ENCODE data around the gene GPN3.
"Not testable (repeated sequence)": the region's sequence is repeated elsewhere in the genome, so short reads cannot be mapped to it uniquely, and the experiment has no call there.

DNA sequence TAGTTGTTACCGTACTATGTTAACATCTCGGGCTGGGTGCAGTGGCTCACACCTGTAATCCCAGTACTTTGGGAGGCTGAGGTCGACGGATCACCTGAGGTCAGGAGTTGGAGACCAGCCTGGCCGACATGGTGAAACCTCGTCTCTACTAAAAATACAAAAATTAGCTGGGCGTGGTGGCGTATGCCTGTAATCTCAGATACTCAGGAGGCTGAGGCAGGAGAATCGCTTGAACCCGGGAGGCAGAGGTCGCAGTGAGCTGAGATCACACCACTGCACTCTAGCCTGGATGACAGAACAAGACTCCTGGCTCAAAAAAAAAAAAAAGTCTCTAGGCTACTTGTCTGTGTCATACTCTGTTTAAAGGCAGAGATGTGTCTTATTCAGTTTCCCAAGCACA is 2.3 kb downstream of the GPN3 start:
- TF ChIP-seq, protein P1, sequence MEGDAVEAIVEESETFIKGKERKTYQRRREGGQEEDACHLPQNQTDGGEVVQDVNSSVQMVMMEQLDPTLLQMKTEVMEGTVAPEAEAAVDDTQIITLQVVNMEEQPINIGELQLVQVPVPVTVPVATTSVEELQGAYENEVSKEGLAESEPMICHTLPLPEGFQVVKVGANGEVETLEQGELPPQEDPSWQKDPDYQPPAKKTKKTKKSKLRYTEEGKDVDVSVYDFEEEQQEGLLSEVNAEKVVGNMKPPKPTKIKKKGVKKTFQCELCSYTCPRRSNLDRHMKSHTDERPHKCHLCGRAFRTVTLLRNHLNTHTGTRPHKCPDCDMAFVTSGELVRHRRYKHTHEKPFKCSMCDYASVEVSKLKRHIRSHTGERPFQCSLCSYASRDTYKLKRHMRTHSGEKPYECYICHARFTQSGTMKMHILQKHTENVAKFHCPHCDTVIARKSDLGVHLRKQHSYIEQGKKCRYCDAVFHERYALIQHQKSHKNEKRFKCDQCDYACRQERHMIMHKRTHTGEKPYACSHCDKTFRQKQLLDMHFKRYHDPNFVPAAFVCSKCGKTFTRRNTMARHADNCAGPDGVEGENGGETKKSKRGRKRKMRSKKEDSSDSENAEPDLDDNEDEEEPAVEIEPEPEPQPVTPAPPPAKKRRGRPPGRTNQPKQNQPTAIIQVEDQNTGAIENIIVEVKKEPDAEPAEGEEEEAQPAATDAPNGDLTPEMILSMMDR (IDR thresholded peaks at IDR 0.05), result not testable (repeated sequence)
- not testable (repeated sequence) for TF ChIP-seq POLR2A (IDR thresholded peaks at IDR 0.05; ENCODE audit: low read depth); EP300 (IDR thresholded peaks at IDR 0.05); POLR2AphosphoS5 (IDR thresholded peaks at IDR 0.05)

Measured in esophagus muscularis mucosa (tissue), 4 donors.